GM12801 (cell line): Measurements from ENCODE around the gene GCK.

Source experiments
- TF ChIP-seq, protein P1 (sequence below): IDR thresholded peaks from one replicate; pipeline ENCODE4 v1.5.1; 2011; ENCODE audit warnings: control low read depth; ENCODE audit not compliant: insufficient read length; ENCODE audit errors: extremely low read depth

The GCK gene

DNA sequence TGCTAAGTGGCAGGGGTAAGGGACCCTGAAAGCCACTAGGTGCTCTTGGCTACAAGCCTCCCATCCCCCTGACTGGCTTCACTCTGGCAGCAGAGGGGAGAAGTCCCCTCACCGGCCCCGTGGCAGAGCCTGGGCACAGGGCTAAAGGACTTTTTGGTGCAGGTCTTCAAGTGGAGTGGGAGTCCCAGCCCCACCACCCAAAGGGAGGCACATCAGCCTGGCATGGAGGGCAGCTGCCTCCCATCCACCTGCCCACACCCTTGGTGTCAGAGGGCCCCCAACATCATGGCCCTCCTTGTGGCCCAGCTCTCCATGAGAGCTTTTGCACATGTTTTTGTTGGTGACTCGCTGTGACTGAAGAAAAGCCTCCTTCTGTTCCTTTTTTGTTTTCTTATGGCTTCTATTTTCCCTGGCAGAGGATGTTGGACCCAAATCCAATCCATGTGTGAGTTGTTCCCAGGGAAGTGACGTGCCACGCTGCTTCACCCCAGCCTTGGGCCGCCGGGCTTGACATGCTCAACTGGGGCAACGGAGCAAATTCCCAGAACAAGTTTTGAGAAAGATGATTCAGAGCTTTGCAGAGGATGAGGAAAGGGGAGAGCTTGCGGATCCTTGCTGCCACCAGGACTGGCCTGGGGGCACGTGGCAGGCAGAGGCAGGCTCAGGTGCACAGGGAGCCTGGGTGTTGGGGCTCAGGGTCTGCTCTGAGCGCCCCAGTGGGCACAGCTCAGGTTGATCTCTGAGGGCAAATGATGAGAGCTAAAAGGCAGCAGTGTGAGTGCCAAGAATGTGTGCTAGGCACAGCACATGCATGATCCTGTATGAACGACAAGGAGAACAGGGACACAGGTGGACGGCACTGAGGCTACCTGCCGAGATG is 87.0 kb downstream of the GCK start:
- TF ChIP-seq, protein P1, sequence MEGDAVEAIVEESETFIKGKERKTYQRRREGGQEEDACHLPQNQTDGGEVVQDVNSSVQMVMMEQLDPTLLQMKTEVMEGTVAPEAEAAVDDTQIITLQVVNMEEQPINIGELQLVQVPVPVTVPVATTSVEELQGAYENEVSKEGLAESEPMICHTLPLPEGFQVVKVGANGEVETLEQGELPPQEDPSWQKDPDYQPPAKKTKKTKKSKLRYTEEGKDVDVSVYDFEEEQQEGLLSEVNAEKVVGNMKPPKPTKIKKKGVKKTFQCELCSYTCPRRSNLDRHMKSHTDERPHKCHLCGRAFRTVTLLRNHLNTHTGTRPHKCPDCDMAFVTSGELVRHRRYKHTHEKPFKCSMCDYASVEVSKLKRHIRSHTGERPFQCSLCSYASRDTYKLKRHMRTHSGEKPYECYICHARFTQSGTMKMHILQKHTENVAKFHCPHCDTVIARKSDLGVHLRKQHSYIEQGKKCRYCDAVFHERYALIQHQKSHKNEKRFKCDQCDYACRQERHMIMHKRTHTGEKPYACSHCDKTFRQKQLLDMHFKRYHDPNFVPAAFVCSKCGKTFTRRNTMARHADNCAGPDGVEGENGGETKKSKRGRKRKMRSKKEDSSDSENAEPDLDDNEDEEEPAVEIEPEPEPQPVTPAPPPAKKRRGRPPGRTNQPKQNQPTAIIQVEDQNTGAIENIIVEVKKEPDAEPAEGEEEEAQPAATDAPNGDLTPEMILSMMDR, result no peak

DNA sequence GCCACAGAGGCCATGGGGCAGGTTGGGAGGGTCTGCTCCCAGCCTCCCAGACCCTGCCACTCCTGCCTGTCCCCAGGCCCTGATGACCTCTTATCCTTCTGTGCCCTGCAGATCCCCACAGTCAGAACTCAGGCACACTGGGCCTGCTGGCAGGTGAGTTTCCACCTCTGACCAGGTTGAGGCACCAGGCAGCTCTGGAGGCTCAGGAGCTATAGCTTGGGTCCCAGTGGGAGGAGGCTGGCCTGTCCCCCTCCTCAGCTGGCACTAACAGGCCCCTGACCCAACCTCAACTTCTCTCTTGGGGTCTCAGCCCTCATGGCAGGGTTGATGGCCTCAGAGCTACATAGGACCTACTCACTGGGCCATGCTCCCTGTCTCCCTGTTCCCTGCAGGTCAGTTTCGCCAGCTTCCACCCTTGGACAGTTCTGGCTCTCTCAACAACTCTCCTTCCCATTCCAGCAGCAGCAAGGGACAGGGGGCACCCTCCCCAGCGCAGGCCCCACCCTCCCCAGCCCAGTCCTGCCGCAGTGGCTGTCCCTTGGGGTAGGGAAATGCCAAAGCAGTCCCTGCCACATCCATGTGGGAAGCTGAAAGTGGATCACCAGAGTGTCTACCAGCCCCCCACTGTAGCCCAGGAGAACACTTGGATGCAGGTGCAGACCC is 87.8 kb downstream of the GCK start:
- TF ChIP-seq, protein P1, result no peak

DNA sequence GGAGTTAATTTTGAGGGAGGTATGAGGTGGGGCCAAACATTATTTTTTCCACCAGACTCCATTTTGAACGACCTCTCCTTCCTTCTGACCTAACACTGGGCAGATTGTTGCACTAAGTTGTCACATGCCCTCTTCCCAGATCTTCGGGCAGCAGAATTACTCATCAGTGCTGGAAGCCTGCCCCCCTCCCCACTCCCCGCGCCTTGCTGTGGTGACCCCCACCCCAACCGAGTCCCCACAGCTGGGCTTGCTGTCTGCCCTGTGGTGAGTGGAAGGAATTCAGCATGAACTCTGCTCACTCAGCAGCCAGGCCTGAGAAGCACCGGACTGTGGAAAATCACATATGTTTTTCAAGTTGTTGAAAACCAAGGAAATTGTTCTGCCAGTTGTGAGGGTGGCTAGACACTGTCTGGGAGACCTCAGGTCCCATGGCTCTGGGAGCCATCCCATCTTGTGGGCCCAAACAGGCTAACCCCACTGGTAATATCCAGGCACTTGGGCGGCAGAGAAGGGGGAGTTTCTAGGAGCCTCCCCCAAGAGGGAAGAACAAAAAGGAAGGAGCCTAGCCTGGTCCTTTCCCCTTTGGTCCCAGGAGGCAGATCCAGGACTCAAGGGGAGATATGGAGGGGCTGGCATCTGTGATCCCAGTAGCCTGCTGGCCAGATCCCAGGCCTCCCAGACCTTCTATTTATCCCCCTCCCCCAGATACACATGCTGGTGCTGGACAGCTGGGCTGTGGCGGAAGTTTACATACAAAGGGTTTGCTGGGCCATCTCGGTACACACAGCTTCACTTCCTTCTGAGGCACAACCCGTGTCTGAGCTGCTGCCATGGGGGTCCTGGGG is 88.6 kb downstream of the GCK start:
- TF ChIP-seq, protein P1, result no peak

DNA sequence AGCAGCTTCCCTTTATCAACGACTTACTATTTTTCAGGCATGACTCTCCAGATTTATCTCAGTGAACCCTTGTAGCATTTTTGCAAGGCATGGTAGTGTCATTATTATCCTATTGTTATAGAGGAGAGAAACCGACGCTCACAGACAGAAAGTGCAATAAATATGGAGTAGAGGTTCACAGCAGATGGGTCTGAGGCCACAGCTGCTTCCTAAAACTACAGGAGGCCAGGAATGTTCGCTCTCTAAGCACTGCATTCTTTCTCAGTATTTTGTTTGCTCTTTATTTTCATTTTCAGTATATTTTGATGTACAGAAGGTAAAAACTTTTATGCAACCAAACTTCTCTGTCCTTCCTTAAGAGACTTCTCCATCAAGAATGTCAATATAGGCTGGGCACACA is 89.6 kb downstream of the GCK start:
- TF ChIP-seq, protein P1, result no peak

DNA sequence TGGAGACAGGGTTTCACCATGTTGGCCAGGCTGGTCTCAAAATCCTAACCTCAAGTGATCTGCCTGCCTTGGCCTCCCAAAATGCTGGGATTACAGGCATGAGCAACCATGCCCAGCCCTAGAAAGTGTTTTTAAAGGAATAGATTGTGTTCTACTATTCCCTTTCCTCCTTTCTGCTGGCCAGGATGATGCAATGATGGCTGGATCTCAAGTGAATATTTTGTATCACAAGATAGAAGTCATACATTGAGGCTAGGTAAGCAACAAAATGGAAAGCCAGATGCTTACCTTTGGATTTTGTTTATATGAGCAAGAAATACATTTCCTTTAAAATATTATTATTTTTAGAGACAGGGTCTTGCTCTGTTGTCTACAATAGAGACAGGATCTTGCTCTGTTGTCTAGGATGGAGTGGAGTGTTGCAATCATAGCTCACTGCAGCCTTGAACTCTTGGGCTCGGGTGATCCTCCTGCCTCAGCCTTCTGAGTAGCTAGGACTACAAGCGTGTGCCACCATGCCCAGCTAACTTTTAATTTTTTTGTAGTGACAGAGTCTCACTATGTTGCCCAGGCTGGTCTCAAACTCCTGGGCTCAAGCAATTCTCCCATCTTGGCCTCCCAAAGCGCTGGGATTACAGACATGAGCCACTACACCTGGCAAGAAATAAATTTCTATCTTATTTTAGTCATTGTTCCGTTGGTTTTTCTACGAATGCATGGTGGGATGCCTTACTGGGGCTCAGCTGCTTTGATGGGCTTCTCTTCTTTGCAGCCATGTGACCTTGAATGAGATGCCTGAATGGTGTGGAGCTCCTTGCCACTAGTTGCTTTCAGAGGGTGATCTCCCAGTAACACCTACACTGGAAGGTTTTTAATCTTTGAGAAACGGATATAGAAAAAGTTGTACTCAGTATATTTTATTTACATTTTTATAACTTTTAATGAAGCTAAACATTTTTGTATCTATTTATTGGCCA is 90.9 kb downstream of the GCK start:
- TF ChIP-seq, protein P1, result no peak

DNA sequence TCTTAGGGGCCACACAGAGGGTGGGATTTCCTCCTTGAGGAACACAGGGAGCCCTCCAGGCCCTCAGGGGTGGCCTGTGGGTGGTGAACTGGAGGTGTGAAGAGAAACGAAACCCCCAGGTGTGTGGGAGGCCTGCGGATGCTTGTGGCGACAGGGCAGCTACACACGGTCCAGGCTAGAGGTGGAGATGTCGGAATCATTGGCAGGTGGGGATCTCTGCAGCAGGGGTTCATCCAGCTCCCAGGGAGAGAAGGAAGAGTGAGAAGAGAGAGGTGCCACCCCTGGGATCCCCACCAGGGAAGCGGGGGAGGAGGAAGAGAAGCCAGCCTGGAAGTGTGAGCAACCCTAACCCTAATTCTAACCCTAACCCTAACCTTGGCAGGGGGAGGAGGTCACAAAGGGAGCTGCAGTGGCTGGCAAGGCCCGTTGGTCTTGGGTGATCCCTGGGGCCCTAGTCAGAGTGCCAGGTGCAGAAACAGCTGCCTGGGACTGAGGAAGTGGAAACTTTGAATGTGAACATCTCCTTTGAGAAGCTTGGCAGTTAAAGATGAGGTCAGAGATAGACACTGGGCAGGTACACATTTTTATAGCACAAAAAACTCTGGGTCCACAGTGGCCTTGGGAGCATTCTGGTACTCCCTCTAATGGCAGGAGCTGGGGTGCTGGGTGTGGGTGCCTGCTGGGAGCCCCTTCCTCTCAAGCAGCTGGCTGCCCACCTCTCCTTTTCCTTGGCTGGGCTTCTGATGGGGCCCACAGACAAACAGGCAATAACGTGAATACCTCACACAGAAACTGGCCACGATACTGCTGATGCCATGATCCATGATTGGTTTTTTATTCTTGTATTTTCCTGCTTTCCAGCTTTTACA is 91.9 kb downstream of the GCK start:
- TF ChIP-seq, protein P1, result no peak
